Adrenal gland (tissue), 12 donors: ENCODE results near the gene AKT3. TPM values are rescaled to one million over a fixed set of nuclear protein-coding genes. Genes with fewer than 3 reads are reported as not detected.

ENCODE experiments used
- DNase-seq, 7 donors: peaks; one replicate each; pipeline ENCODE4 v3.0.0-alpha.2; 2019 to 2020
- H3K27ac ChIP-seq, 5 donors: fragments of 200-600 bp; sonication (generic) in 4 of 5; 1 replicate in 3 of 5; 2 replicates in 2 of 5; pipeline versions ENCODE4 v1.5.1 to v1.8.0; 2016 to 2020; ENCODE audit warnings: mild to moderate bottlenecking in 1 of 5
- H3K27me3 ChIP-seq: fragments of 200-600 bp; 2 replicates; pipeline ENCODE4 v1.8.0; 2021
- H3K36me3 ChIP-seq, 2 donors: fragments of 200-600 bp; replicated peaks in 1 of 2; 1 replicate in 1 of 2; 2 replicates in 1 of 2; pipeline versions ENCODE4 v1.5.1 to v1.8.0; 2018 to 2022
- H3K4me1 ChIP-seq, 2 donors: fragments of 200-600 bp; replicated peaks in 1 of 2; 1 replicate in 1 of 2; 2 replicates in 1 of 2; pipeline versions ENCODE4 v1.5.1 to v1.8.0; 2018 to 2021
- H3K4me3 ChIP-seq, 4 donors: fragments of 200-600 bp; sonication (generic) in 3 of 4; one replicate each; pipeline ENCODE4 v1.5.1; 2016 to 2018
- H3K9me3 ChIP-seq, 3 donors: fragments of 200-600 bp; sonication (generic) in 1 of 3; replicated peaks in 1 of 3; 1 replicate in 2 of 3; 2 replicates in 1 of 3; pipeline versions ENCODE4 v1.5.1 to v1.8.0; 2016 to 2021
- POLR2A ChIP-seq, 2 donors: fragments of 450-650 bp; IDR thresholded peaks; one replicate each; pipeline ENCODE4 v1.6.1; 2017; ENCODE audit warnings: antibody characterized with exemption in 2 of 2, mild to moderate bottlenecking in 2 of 2, moderate library complexity in 1 of 2
- WGBS, 4 donors: extraction: QIAGEN DNeasy Blood & Tissue Kit in 2 of 4; methylation state at CpG; one replicate each; pipeline versions ENCODE4 v1.1.5 to v1.1.7; 2013 to 2017; 5-methylcytosine and 5-hydroxymethylcytosine counted together
- intact Hi-C, 2 donors: fragments of 100-400 bp; cut with DNase I; formaldehyde crosslinking; loops; one replicate each; pipeline versions ENCODE4 v1.14.1 to v1.15.0; 2022 to 2023
- polyA plus RNA-seq, 3 donors: library from polyadenylated mRNA; stranded (reverse); fragments of 200-250 nt in 2 of 3; fragments of 350-450 nt in 1 of 3; fragmentation: Illumina TruSeq in 1 of 3; extraction: RNeasy Lipid Tissue Mini Kit (QIAGEN cat#74804) in 1 of 3; gene quantifications; one replicate each; pipeline ENCODE4 v1.2.3, GENCODE V29; 2013 to 2014
- total RNA-seq, 9 donors: library from RNA; depleted of rRNA in 4 of 9; stranded (reverse); fragments of >200 nt in 4 of 9; fragments of 120-200 nt in 1 of 9; fragmentation: NEBNext Ultra II Directional in 1 of 9; extraction: Animal tissue kit (Norgen Biotek cat#: 25700) in 1 of 9; gene quantifications; one replicate each; pipeline versions ENCODE4 v1.1.0 to v1.2.4, GENCODE V29; 2013 to 2023
- TF ChIP-seq, protein P1 (sequence below), 6 experiments: fragments of 450-650 bp in 4 of 6; fragments of 200-600 bp in 2 of 6; sonication (generic) in 1 of 6; IDR thresholded peaks; 1 replicate in 5 of 6; 2 replicates in 1 of 6; pipeline versions ENCODE4 v1.5.1 to v1.8.0; 2016 to 2021; ENCODE audit warnings: antibody characterized with exemption in 6 of 6, mild to moderate bottlenecking in 2 of 6, moderate library complexity in 1 of 6
- donor health status: healthy with polysubstance abuse.
- donor health status: Bipolar disorder and iron deficiency.
- donor health status: DM: yes; HTN: yes; CAD: no.
- donor health status: DM: no; HTN: no; CAD: no.
- donor health status: DM: no; HTN: no; CAD: no.
- donor health status: DM: yes; HTN: yes; CAD: no.

Gene AKT3
- total and polyA plus RNA-seq, 12 donors: 11.4 to 82.3 (median 32.4) TPM

DNA sequence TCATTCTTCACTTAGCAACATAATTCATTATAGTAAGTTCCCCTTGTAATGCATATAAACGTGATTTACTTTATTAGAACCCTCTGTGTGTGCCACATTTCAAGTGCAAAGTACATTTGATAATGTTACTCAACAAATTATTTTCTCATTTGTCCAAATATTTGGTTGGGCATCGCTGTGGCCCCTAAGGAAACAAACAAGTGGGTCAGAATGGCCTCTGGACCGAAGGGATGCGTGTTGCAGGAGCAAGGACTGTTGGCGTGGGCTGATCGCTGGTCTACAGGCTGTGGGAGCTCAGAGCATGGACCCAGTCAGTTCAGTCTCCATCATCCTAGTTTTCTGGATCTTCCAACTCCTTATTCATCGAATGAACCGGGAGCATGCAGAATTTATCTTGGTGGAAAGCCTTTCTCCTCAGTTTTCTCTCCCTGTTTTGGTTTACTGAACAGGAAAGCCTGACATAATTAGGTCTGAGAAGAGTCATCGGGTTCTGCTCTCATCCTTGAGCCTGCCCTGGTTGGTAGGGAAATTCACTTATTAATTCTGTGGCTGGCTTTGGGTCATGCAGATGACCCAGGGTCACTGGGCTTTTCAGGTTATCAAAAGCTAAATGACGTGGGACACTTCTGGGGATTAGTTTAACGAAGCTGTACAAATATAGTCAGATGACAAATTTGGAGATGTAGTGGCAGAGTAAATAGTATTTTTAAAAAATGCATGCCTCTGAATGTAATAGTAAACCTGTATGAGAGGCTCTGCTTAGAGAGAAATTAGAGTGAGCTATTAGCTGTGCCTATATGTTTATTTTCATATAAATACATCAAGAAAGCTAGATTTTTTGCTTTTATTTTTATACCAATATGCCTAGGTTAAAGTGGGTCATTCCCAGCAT is 394.0 kb downstream of the AKT3 start:
- intact Hi-C loops: no loop called here
- no peak overlapping the region for H3K27ac ChIP-seq
- no peaks in the 10 kb centered on the region for H3K36me3 ChIP-seq
- no peak for DNase-seq
- 89 to 94% (median 93%) methylated on average over 11 of the region's 11 CpGs for WGBS, 4 donors
- no peaks in the 10 kb centered on the region for H3K9me3 ChIP-seq
- H3K4me1 ChIP-seq: no peaks in the 10 kb centered on the region
- no peak overlapping the region for H3K4me3 ChIP-seq
- TF ChIP-seq, protein P1, sequence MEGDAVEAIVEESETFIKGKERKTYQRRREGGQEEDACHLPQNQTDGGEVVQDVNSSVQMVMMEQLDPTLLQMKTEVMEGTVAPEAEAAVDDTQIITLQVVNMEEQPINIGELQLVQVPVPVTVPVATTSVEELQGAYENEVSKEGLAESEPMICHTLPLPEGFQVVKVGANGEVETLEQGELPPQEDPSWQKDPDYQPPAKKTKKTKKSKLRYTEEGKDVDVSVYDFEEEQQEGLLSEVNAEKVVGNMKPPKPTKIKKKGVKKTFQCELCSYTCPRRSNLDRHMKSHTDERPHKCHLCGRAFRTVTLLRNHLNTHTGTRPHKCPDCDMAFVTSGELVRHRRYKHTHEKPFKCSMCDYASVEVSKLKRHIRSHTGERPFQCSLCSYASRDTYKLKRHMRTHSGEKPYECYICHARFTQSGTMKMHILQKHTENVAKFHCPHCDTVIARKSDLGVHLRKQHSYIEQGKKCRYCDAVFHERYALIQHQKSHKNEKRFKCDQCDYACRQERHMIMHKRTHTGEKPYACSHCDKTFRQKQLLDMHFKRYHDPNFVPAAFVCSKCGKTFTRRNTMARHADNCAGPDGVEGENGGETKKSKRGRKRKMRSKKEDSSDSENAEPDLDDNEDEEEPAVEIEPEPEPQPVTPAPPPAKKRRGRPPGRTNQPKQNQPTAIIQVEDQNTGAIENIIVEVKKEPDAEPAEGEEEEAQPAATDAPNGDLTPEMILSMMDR (IDR thresholded peaks at IDR 0.05): no peak
- TF ChIP-seq POLR2A (IDR thresholded peaks at IDR 0.05): no peak
- no peaks in the 10 kb centered on the region for H3K27me3 ChIP-seq

DNA sequence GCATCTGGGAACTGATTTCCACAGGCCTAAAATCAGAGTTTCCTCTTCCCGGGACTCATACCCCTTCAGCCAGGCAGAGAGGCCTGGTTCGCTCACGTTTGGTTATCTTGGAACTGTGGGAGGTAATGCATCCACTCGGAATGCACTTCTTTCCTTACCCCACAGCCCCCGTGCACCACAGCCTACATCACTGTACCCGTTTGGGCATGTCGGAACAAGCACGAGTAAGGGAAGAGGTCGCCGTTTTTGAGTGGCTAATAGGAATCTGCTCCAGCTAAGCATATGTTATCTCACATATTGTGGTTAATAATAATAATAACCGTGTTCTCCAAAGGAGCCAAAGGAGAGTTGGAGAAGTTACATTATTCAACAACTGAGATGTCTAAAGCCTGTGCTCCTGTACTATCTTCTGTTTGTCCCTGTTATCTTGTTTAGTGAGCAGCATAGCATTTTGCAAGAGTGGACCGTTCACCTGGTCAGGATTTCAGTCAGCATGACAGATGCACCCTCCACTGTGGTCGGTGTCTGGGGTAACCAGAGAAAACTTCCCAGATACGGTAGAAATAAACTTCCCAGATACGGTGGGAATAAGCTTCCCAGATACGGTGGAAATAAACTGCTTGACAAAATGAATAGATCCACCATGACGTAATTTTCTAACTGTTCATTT is 395.6 kb downstream of the AKT3 start:
- no peak overlapping the region for H3K27ac ChIP-seq
- intact Hi-C loops: no loop called here
- DNase-seq: no peak
- no peaks in the 10 kb centered on the region for H3K4me1 ChIP-seq
- H3K9me3 ChIP-seq: no peaks in the 10 kb centered on the region
- TF ChIP-seq, protein P1 (IDR thresholded peaks at IDR 0.05): no peak
- no peak for TF ChIP-seq POLR2A (IDR thresholded peaks at IDR 0.05)
- no peaks in the 10 kb centered on the region for H3K27me3 ChIP-seq
- no peak overlapping the region for H3K4me3 ChIP-seq
- no peaks in the 10 kb centered on the region for H3K36me3 ChIP-seq
- 88 to 96% (median 94%) methylated on average over 17 of the region's 17 CpGs for WGBS, 4 donors

DNA sequence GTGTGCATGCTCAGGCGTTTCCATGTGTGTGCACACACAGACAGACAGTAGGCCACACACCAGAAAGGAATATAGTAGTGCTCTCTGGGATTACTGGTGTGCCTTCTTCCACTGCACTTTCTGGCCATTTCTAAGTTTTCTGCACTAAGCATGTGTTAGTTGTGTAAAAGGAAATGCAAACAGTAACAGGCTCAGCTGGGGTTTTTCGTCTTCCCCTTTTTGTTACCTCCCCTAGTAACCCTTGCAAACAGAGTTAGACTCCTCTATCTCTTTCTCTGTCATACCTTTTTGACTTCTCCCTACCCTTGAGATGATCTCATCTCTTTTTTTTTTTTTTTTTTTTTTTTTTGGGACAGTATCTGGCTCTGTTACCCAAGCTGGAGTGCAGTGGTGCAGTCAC is 398.0 kb downstream of the AKT3 start:
- no peaks in the 10 kb centered on the region for H3K27me3 ChIP-seq
- intact Hi-C loops: no loop called here
- no peak overlapping the region for H3K4me3 ChIP-seq
- DNase-seq: no peak
- H3K27ac ChIP-seq: no peak overlapping the region
- no peak for TF ChIP-seq POLR2A (IDR thresholded peaks at IDR 0.05)
- TF ChIP-seq, protein P1 (IDR thresholded peaks at IDR 0.05): no peak
- H3K4me1 ChIP-seq: peaks cover 0 to 8% of the 10 kb centered on the region in 2 donors
- H3K9me3 ChIP-seq: no peaks in the 10 kb centered on the region
- WGBS, 4 donors: 79 to 94% (median 84%) methylated on average over 2 of the region's 2 CpGs
- H3K36me3 ChIP-seq: no peaks in the 10 kb centered on the region

DNA sequence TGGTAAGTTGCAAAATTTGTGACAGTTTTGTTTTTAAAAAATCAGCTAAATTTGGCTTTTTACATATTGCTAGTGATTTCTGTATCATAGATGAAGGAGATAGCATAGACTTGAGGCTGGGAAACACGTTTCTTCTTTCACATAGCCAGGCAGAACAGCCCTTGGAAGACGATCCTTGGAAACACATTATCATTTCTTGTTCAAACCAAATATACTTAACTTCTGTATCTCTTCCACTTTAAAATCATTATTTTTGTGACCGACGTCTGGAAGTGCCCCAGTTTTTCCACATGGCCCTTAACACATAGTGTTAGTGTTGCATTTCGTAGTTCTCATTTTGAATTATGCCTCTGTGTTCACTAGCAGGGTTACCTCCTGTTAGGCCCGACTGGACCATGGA is 400.7 kb downstream of the AKT3 start:
- Histone ChIP-seq H3K36me3 (peaks cover 0 to 5% of the 10 kb centered on the region in 2 donors), H3K27ac (no peak overlapping the region), H3K4me1 (peaks cover 0 to 8% of the 10 kb centered on the region in 2 donors), H3K9me3 (no peaks in the 10 kb centered on the region), H3K4me3 (no peak overlapping the region), H3K27me3 (no peaks in the 10 kb centered on the region)
- WGBS, 4 donors: 86 to 96% (median 93%) methylated on average over 6 of the region's 6 CpGs
- no peak for DNase-seq
- TF ChIP-seq, protein P1 (IDR thresholded peaks at IDR 0.05): no peak
- TF ChIP-seq POLR2A (IDR thresholded peaks at IDR 0.05): no peak
- intact Hi-C loops: no loop called here
